H9 (cell line): ENCODE results near the gene MLLT3. TPM values are rescaled to one million over a fixed set of nuclear protein-coding genes. Genes with fewer than 3 reads are reported as not detected.

Source experiments
- DNase-seq: peaks from one replicate; pipeline ENCODE4 v3.0.0-alpha.2; 2017
- H2AFZ ChIP-seq: one replicate; pipeline ENCODE4 v1.6.1; 2013; ENCODE audit warnings: mild to moderate bottlenecking, low read length, control low read depth, moderate library complexity
- H2AK5ac ChIP-seq: 2 replicates; pipeline ENCODE4 v1.6.1; 2013; ENCODE audit warnings: low read length, control low read depth, mixed read lengths; ENCODE audit not compliant: insufficient read length
- H2BK120ac ChIP-seq: one replicate; pipeline ENCODE4 v1.6.1; 2013; ENCODE audit warnings: low read depth, mild to moderate bottlenecking, low read length, control low read depth, inconsistent platforms; ENCODE audit not compliant: poor library complexity, severe bottlenecking
- H2BK12ac ChIP-seq: 2 replicates; pipeline ENCODE4 v1.6.1; 2013; ENCODE audit warnings: low read length, control low read depth, mixed read lengths, low read depth; ENCODE audit not compliant: insufficient read length
- H2BK15ac ChIP-seq: 2 replicates; pipeline ENCODE4 v1.6.1; 2013; ENCODE audit warnings: low read depth, low read length, control low read depth
- H2BK20ac ChIP-seq: one replicate; pipeline ENCODE4 v1.6.1; 2013; ENCODE audit warnings: low read depth, mild to moderate bottlenecking, low read length, control low read depth, inconsistent platforms; ENCODE audit not compliant: poor library complexity, severe bottlenecking
- H2BK5ac ChIP-seq: 2 replicates; pipeline ENCODE4 v1.6.1; 2013; ENCODE audit warnings: low read length, control low read depth, mixed read lengths; ENCODE audit not compliant: insufficient read length
- H3K14ac ChIP-seq: 2 replicates; pipeline ENCODE4 v1.6.1; 2013; ENCODE audit warnings: low read length, control low read depth; ENCODE audit not compliant: insufficient read depth
- H3K18ac ChIP-seq: 2 replicates; pipeline ENCODE4 v1.6.1; 2013; ENCODE audit warnings: low read depth, mild to moderate bottlenecking, mixed read lengths, low read length, control low read depth; ENCODE audit not compliant: insufficient read length
- H3K23ac ChIP-seq: 2 replicates; pipeline ENCODE4 v1.6.1; 2013; ENCODE audit warnings: low read length, control low read depth, mixed read lengths, low read depth; ENCODE audit not compliant: insufficient read length
- H3K23me2 ChIP-seq: 2 replicates; pipeline ENCODE4 v1.6.1; 2013; ENCODE audit warnings: low read depth, mild to moderate bottlenecking, mixed read lengths, low read length, control low read depth; ENCODE audit not compliant: insufficient read length, poor library complexity, severe bottlenecking
- H3K27ac ChIP-seq: 2 replicates; pipeline ENCODE4 v1.5.1; 2013; ENCODE audit warnings: low read length, control low read depth, mixed read lengths, low read depth; ENCODE audit not compliant: insufficient read length
- H3K27me3 ChIP-seq: 2 replicates; pipeline ENCODE4 v1.6.1; 2013; ENCODE audit warnings: low read length, control low read depth, inconsistent platforms; ENCODE audit not compliant: insufficient read depth
- H3K4ac ChIP-seq: 2 replicates; pipeline ENCODE4 v1.6.1; 2013; ENCODE audit warnings: low read depth, mild to moderate bottlenecking, control low read depth, inconsistent platforms, low read length, moderate library complexity
- H3K4me1 ChIP-seq: 2 replicates; pipeline ENCODE4 v1.6.1; 2013; ENCODE audit warnings: low read length, control low read depth, inconsistent platforms; ENCODE audit not compliant: insufficient read depth
- H3K4me2 ChIP-seq: 2 replicates; pipeline ENCODE4 v1.6.1; 2013; ENCODE audit warnings: low read length, control low read depth, mixed read lengths; ENCODE audit not compliant: insufficient read length, insufficient read depth
- H3K56ac ChIP-seq: 2 replicates; pipeline ENCODE4 v1.6.1; 2013; ENCODE audit warnings: low read depth, mild to moderate bottlenecking, mixed read lengths, low read length, control low read depth; ENCODE audit not compliant: insufficient read length
- H3K79me1 ChIP-seq: 2 replicates; pipeline ENCODE4 v1.6.1; 2013; ENCODE audit warnings: low read depth, mild to moderate bottlenecking, moderate library complexity, low read length, control low read depth, inconsistent platforms; ENCODE audit not compliant: insufficient read depth, poor library complexity, severe bottlenecking
- H3K79me2 ChIP-seq: 2 replicates; pipeline ENCODE4 v1.6.1; 2013; ENCODE audit warnings: low read length, control low read depth, inconsistent platforms; ENCODE audit not compliant: insufficient read depth
- H3K9ac ChIP-seq: 2 replicates; pipeline ENCODE4 v1.6.1; 2013; ENCODE audit warnings: low read length, control low read depth, mixed read lengths; ENCODE audit not compliant: insufficient read length; ENCODE audit errors: extremely low read depth
- H3K9me3 ChIP-seq: one replicate; pipeline ENCODE4 v1.6.1; 2013; ENCODE audit warnings: low read depth, low read length, inconsistent platforms; ENCODE audit not compliant: control insufficient read depth
- H3T11ph ChIP-seq: one replicate; pipeline ENCODE4 v1.6.1; 2013; ENCODE audit warnings: mild to moderate bottlenecking, low read length, control low read depth, inconsistent platforms
- H4K20me1 ChIP-seq: one replicate; pipeline ENCODE4 v1.6.1; 2013; ENCODE audit not compliant: control insufficient read depth, insufficient read length, insufficient read depth
- H4K5ac ChIP-seq: 2 replicates; pipeline ENCODE4 v1.6.1; 2013; ENCODE audit warnings: low read depth, mild to moderate bottlenecking, mixed read lengths, low read length, control low read depth; ENCODE audit not compliant: insufficient read length
- H4K8ac ChIP-seq: replicated peaks from 2 replicates; pipeline ENCODE4 v1.6.1; 2013; ENCODE audit warnings: low read length, control low read depth, mixed read lengths, low read depth; ENCODE audit not compliant: insufficient read length
- H4K91ac ChIP-seq: 2 replicates; pipeline ENCODE4 v1.6.1; 2013; ENCODE audit warnings: low read depth, mild to moderate bottlenecking, moderate library complexity, mixed read lengths, low read length, control low read depth; ENCODE audit not compliant: insufficient read length
- H3K27ac Mint-ChIP-seq, 3 experiments: 2 replicates in 2 of 3; 3 replicates in 1 of 3; pipeline ENCODE4 v1.8.0; 2020 to 2021; ENCODE audit warnings: mixed read lengths in 3 of 3, mild to moderate bottlenecking in 1 of 3, moderate library complexity in 1 of 3
- H3K27me3 Mint-ChIP-seq: 2 replicates; pipeline ENCODE4 v1.8.0; 2021; ENCODE audit warnings: low read depth, mild to moderate bottlenecking, moderate library complexity, mixed read lengths
- H3K36me3 Mint-ChIP-seq, 3 experiments: 2 replicates in 2 of 3; 3 replicates in 1 of 3; pipeline ENCODE4 v1.8.0; 2020 to 2021; ENCODE audit warnings: low read depth in 3 of 3, mixed read lengths in 3 of 3; ENCODE audit not compliant: insufficient read depth in 1 of 3
- H3K4me1 Mint-ChIP-seq, 2 experiments: 2 replicates each; pipeline ENCODE4 v1.8.0; 2020; ENCODE audit warnings: mixed read lengths in 2 of 2
- H3K4me3 Mint-ChIP-seq, 2 experiments: 2 replicates in 1 of 2; 3 replicates in 1 of 2; pipeline ENCODE4 v1.8.0; 2020 to 2021; ENCODE audit warnings: mild to moderate bottlenecking in 2 of 2, mixed read lengths in 2 of 2, moderate library complexity in 1 of 2
- H3K9me3 Mint-ChIP-seq, 2 experiments: 2 replicates in 1 of 2; 3 replicates in 1 of 2; pipeline ENCODE4 v1.8.0; 2020; ENCODE audit warnings: mild to moderate bottlenecking in 2 of 2, mixed read lengths in 2 of 2, moderate library complexity in 1 of 2
- total RNA-seq: library from RNA; stranded (reverse); gene quantifications from 2 replicates; pipeline ENCODE4 v1.2.1, GENCODE V29; 2021
- TF ChIP-seq, protein P1 (sequence below): fragments of 200-600 bp; sonication (generic); conservative IDR thresholded peaks from 3 replicates; pipeline ENCODE4 v1.8.0; 2021; ENCODE audit warnings: antibody characterized with exemption, mild to moderate bottlenecking

Gene MLLT3
- total RNA-seq, 1 experiment from 2014 or later: 3.9 TPM

DNA sequence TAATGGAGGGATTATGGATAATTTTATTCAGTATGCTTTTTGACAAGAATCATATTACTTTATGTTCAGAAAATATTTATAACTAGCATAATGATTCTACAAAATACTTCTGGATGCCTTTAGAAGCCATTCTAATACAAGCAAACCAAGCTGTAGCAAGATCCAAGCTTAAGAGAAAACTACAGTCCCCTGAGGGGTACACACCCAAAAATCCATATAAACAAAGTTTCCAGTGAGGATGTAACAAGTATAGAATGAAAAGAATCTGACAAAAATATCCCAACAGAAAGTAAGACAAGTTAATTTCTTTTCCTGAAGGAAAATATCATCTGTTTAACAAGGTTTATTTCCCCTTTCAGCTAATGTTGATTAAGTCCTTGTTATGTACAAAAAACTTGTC is 53.9 kb downstream of the MLLT3 start:
- no peak for DNase-seq
- Histone ChIP-seq H3K14ac (no peak overlapping the region), H4K8ac (no peak overlapping the region), H3K23ac (no peak overlapping the region), H2BK12ac (no peak overlapping the region), H3K9me3 (no peaks in the 10 kb centered on the region), H3K4ac (no peak overlapping the region), H3K56ac (no peak overlapping the region), H3K4me2 (no peak overlapping the region), H2BK20ac (no peak overlapping the region), H2BK15ac (no peak overlapping the region), H2BK120ac (no peak overlapping the region), H4K91ac (no peak overlapping the region), H3K79me2 (no peaks in the 10 kb centered on the region), H4K20me1 (no peaks in the 10 kb centered on the region), H3K18ac (no peak overlapping the region), H3K4me1 (no peaks in the 10 kb centered on the region), H2AFZ (no peak overlapping the region), H2AK5ac (no peak overlapping the region), H3K79me1 (no peaks in the 10 kb centered on the region), H3K27me3 (no peaks in the 10 kb centered on the region), H3T11ph (no peak overlapping the region), H3K23me2 (no peaks in the 10 kb centered on the region), H3K9ac (no peak overlapping the region), H4K5ac (no peak overlapping the region), H3K27ac (no peak overlapping the region), H2BK5ac (no peak overlapping the region)
- TF ChIP-seq, protein P1, sequence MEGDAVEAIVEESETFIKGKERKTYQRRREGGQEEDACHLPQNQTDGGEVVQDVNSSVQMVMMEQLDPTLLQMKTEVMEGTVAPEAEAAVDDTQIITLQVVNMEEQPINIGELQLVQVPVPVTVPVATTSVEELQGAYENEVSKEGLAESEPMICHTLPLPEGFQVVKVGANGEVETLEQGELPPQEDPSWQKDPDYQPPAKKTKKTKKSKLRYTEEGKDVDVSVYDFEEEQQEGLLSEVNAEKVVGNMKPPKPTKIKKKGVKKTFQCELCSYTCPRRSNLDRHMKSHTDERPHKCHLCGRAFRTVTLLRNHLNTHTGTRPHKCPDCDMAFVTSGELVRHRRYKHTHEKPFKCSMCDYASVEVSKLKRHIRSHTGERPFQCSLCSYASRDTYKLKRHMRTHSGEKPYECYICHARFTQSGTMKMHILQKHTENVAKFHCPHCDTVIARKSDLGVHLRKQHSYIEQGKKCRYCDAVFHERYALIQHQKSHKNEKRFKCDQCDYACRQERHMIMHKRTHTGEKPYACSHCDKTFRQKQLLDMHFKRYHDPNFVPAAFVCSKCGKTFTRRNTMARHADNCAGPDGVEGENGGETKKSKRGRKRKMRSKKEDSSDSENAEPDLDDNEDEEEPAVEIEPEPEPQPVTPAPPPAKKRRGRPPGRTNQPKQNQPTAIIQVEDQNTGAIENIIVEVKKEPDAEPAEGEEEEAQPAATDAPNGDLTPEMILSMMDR: no peak
- H3K27ac Mint-ChIP-seq: no peak overlapping the region
- H3K27me3 Mint-ChIP-seq: no peaks in the 10 kb centered on the region
- no peak overlapping the region for H3K4me3 Mint-ChIP-seq
- peaks cover 0 to 3% of the 10 kb centered on the region in 2 experiments; a peak in 1 of 4 replicates for H3K4me1 Mint-ChIP-seq
- H3K9me3 Mint-ChIP-seq: no peaks in the 10 kb centered on the region
- no peaks in the 10 kb centered on the region for H3K36me3 Mint-ChIP-seq
